ENCODE results near the gene TMEM248.
"Not testable (repeated sequence)": the region's sequence is repeated elsewhere in the genome, so short reads cannot be mapped to it uniquely, and the experiment has no call there.

DNA sequence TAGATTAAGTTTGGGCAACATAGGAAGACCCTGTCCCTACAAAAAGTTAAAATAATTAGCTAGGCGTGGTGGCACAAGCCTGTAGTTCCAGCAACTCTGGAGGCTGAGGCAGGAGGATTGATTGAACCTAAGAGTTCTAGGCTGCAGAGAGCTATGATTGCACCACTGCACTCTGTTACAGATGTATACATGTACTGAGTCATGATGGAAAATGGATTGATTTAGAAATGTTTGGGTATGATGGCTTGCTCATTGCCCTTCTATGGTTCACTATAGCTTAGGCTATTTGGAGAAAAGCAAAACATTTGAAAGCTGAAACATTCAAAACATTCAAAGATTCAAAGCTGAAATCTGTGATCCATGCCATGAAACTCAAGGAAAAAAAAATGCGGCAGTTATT is 58.0 kb downstream of the TMEM248 start:
- TF ChIP-seq POLR2A (IDR thresholded peaks at IDR 0.05), result not testable (repeated sequence)
- TF ChIP-seq, protein P1, sequence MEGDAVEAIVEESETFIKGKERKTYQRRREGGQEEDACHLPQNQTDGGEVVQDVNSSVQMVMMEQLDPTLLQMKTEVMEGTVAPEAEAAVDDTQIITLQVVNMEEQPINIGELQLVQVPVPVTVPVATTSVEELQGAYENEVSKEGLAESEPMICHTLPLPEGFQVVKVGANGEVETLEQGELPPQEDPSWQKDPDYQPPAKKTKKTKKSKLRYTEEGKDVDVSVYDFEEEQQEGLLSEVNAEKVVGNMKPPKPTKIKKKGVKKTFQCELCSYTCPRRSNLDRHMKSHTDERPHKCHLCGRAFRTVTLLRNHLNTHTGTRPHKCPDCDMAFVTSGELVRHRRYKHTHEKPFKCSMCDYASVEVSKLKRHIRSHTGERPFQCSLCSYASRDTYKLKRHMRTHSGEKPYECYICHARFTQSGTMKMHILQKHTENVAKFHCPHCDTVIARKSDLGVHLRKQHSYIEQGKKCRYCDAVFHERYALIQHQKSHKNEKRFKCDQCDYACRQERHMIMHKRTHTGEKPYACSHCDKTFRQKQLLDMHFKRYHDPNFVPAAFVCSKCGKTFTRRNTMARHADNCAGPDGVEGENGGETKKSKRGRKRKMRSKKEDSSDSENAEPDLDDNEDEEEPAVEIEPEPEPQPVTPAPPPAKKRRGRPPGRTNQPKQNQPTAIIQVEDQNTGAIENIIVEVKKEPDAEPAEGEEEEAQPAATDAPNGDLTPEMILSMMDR (IDR thresholded peaks at IDR 0.05 in 4 of 5, conservative IDR thresholded peaks at IDR 0.05 in 1 of 5), result not testable (repeated sequence)
